GM21528 (cell line): ENCODE results near the gene GRIFIN.

ENCODE experiments used
- ATAC-seq: cut with Tn5 transposase; IDR thresholded peaks from one replicate; pipeline ENCODE4 v1.9.1; 2021; ENCODE audit warnings: mild to moderate bottlenecking, moderate library complexity; ENCODE audit not compliant: unreplicated experiment, low FRiP score

Gene GRIFIN

DNA sequence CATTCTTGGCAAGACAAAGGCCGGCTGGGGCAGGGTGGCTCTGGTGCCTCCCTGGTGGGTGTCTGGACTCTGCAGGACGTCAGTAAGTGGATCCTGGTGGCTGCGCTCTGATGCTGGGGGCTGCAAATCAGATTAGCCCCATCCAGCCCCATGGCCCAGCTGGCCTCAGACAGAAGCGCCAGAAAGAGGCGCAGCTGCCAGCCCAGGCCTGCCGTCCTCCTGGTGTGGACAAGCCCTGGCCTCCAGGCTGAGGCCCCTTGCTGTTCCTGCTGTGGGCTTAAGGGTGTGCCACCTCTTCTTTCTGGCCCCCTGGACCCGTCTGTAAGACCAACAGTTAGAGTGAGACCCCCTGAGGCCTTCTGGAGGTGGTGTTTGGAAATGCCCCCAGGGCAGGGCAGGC, 37.5 kb upstream of the GRIFIN start:
- ATAC-seq, result no peak

DNA sequence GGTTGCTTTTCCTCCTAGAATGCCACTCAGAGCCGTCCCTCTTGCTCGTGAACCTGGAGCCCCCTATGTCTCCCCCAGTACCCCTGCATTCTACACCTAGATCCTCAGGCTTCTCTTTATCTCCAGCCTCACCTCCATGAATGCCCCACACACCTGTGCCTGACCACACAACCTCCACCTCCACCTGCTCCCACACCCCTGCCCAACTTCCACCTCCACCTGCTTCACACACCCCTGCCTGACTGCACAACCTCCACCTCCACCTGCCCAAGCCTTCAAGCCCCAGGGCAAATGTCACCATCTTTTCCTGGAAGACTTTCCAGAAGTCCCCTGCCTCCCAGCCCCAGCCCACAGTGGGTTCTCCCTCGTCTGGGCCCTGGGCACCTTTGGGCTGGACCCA, 36.5 kb upstream of the GRIFIN start:
- ATAC-seq, result no peak

GRCh38 chr7:2512179-2512661, 36.0 kb upstream of the GRIFIN start:
- no peak for ATAC-seq

- no peak for ATAC-seq
Measured at GRCh38 chr7:2511769-2512168, 35.6 kb upstream of the GRIFIN start.

DNA sequence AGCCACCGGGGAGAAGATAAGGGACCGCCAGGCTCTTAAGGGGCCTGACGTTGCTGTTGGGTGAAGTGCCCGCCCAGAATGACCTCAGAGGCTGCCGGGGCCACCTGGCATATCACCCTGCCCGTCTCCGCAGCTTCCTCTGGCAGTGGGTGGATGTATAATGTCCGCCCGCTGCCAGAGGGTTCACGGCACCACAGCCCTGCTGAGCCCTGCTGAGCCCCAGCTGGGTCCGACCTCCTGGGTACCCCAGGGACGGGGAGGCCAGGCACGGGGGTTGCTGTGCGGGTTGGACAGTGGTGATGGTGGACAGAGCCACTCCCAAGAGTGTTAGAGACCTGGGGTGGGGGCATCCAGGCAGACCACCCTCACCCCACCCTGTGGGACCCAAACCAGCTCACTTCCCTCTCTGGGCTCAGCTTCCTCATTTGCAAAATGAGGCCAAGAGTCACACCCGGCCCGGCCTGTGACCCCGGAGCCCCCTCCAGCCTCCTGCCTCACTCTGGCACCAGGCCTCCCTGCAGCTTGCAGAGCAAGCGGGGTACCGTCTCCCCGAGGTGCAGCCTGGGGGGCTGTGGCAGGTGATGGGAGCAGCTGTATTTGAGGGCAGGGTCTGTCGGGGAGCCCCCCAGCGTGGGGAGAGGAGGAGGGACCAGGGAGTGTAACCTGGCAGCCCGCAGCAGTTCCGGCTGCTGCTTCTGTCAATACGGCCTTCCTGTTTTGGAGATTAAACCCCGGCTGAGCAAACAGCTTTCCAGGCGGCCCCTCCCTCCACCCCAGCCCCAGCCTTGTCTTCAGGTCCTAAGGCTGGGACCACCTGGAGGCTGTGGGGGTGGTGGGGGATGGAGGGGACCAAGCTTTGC, 34.9 kb upstream of the GRIFIN start:
- no peak for ATAC-seq

DNA sequence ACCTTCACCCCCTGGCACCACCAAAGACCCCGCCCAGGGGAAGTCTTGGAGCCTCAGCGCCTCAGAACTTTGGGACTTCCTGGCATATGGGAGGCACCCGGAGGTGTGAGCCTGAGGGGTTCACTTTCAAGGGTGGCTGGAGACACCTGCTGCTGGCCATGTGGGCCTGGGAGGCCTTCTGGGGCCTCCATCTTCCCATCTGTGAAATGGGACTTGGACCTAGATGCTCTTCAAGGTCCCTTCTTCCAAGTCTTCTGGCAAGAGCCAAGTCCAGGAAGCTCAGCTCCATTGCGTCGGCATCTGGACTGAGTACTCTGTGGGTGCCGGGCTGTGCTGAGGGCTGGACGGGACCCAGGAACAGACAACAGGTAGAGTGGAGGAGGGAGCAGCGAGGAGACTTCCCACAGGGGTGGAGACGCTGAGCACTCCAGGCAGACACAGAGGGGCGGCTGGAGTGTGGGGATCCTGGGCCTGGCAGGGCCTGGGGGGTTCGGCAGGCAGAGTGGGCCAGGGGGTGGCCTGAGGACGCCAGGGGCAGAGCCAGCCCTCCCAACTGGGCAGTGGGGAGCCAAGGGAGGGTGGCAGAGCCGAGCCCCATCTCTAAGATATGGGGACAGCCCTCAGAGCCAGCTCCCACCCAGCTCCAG, 34.1 kb upstream of the GRIFIN start:
- no peak for ATAC-seq

GRCh38 chr7:2509298-2509906, 33.2 kb upstream of the GRIFIN start:
- ATAC-seq, result no peak

GRCh38 chr7:2508327-2509215, 32.4 kb upstream of the GRIFIN start:
- no peak for ATAC-seq

DNA sequence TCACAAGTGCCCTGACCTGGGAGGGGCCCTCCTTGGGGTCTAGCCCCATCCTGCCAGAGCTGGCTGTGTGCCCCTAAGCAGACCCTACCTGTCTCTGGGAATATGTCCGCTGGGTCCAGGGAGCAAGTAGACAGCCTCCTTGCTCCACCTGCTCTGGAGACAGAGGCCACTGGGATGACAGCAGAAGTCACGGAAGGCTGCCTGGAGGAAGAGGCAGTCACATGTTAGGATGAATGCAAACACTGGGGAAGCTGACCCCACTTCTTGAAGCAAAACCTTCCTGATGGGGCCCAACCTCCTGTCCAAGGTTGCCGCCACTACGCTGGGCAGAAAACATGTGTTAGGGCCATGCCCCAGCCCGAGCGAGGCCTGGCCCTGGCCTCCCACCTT, 31.7 kb upstream of the GRIFIN start:
- no peak for ATAC-seq

GRCh38 chr7:2507208-2507916, 31.2 kb upstream of the GRIFIN start:
- no peak for ATAC-seq

GRCh38 chr7:2505401-2505800, 29.2 kb upstream of the GRIFIN start:
- ATAC-seq, result no peak

GRCh38 chr7:2504889-2505375, 28.7 kb upstream of the GRIFIN start:
- ATAC-seq, result no peak

DNA sequence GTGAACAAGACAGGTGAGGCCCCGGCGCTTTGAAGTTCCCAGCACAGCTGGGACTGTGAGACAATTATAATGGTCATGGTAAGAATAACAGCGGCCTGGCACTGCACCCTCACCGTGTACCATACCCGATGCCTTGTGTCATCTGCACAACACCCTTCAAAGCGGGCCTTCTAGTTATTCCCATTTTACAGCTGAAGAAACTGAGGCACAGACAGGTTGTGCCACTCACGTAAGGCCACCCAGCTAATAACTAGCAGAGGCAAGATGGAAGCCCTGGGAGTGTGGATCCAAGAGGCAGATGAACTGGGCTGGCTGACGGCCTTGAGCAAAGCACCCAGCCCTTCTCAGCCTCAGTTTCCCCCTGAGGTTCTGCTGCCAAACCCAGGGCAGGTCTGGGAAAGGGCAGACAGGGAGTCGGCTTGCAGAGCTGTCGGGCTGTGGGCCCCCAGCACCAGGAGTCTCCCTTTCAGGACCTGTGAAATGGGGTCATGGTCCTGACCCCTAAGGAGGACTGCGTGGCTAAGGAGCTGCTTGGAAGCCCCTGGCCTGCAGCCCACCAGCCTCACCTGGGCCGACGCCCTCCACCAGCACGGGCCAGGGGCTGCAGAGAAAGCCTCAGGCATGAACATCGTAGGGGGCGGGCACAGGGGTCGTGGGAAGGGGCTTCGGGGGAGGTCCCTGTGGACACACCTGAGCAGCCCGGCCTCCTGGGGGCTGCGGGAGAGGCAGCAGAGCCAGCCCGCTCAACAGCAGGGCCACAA, 28.1 kb upstream of the GRIFIN start:
- ATAC-seq, result no peak

GRCh38 chr7:2503056-2503941, 27.1 kb upstream of the GRIFIN start:
- no peak for ATAC-seq

DNA sequence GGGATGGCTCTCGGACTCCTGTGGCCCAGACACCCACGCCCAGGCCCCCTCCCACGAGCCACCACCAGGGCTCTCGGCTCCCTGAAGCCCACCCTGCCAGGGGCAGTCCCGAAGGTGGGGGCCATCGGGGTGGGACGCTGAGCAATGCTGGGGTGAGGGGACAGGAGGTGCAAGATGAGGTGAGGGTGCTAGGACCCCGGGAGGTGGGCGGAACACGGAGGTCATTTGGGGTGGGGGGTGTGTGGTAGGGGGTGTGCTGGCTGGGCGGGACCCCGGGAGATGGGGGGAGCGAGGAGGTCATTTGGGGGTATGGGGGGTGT, 26.4 kb upstream of the GRIFIN start:
- ATAC-seq, result no peak

DNA sequence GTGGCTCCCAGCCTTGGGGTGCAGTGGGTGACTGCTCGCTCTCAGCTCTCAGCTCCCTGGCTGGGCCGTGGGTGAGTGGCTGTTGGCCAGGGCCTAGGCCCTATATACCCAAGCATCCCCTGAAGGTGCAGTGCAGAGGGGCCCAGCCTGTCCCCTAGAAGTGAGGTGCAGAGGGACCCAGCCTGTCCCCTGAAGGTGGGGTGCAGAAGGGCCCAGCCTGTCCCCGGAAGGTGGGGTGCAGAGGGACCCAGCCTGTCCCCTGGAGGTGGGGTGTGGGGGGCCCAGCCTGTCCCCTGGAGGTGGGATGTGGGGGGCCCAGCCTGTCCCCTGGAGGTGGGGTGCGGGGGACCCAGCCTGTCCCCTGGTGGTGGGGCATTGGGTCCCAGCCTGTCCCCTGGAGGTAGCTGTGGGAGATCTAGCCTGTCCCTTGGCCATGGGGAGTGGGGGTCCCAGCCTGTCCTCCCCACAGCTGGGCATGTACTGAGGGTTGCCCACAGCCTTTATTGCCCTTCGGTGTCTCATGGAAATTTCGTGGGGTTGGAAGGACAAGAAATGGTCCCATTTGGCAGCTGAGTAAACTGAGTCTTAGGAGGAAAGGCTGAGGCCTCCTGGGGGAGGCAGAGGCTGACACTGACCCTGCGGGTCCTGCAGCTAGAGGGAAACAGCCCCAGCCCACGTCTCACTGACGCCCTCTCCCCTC, 25.9 kb upstream of the GRIFIN start:
- no peak for ATAC-seq

GRCh38 chr7:2500701-2501100, 24.5 kb upstream of the GRIFIN start:
- no peak for ATAC-seq
